IMR-90 (cell line): ENCODE measurements around the gene PRDM5. TPM values are rescaled to one million over a fixed set of nuclear protein-coding genes. Genes with fewer than 3 reads are reported as not detected.

Experiments used
- ATAC-seq: fragments of 200-7000 bp; cut with Tn5 transposase; 2 replicates; pipeline ENCODE4 v1.9.1; 2020; ENCODE audit warnings: low read depth, mild to moderate bottlenecking, moderate library complexity
- BruUV-seq: library from RNA; stranded (reverse); fragments of 400-500 nt; replicated peaks from 2 replicates; lab custom pipeline; 2021; lab: Mats Ljungman, UMichigan
- CTCF ChIA-PET: fragments of 300-600 bp; formaldehyde crosslinking; extraction: SDS; loops from one replicate; lab custom pipeline; 2021; ENCODE audit warnings: antibody characterized with exemption; lab: Yijun Ruan, JAX
- POLR2A ChIA-PET: fragments of 300-600 bp; sonication (Branson Sonifier 250); formaldehyde crosslinking; loops from one replicate; lab custom pipeline; 2022; ENCODE audit warnings: antibody characterized with exemption; ENCODE audit not compliant: unreplicated experiment; lab: Charles Lee
- DNase-seq: peaks from one replicate; pipeline ENCODE4 v3.0.0; 2013
- H2AFZ ChIP-seq: replicated peaks from 2 replicates; pipeline ENCODE3; 2013; ENCODE audit warnings: low read length, mild to moderate bottlenecking; ENCODE audit not compliant: poor library complexity
- H2AK5ac ChIP-seq: 2 replicates; pipeline ENCODE4 v1.6.1; 2013; ENCODE audit warnings: low read depth, low read length, inconsistent platforms
- H2AK9ac ChIP-seq: replicated peaks from 2 replicates; pipeline ENCODE3; 2013; ENCODE audit warnings: mild to moderate bottlenecking, low read depth, low read length, moderate library complexity; ENCODE audit not compliant: poor library complexity
- H2BK120ac ChIP-seq: 2 replicates; pipeline ENCODE4 v1.6.1; 2013; ENCODE audit warnings: low read depth, low read length, inconsistent platforms
- H2BK15ac ChIP-seq: 3 replicates; pipeline ENCODE4 v1.6.1; 2013; ENCODE audit warnings: low read depth, low read length, inconsistent platforms
- H2BK20ac ChIP-seq: 2 replicates; pipeline ENCODE4 v1.6.1; 2013; ENCODE audit warnings: low read depth, mild to moderate bottlenecking, inconsistent platforms, low read length, moderate library complexity
- H2BK5ac ChIP-seq: 2 replicates; pipeline ENCODE4 v1.6.1; 2013; ENCODE audit warnings: mild to moderate bottlenecking, low read depth, low read length, inconsistent platforms; ENCODE audit not compliant: poor library complexity, severe bottlenecking
- H3K14ac ChIP-seq: replicated peaks from 2 replicates; pipeline ENCODE4 v1.6.1; 2013; ENCODE audit warnings: low read depth, low read length, inconsistent platforms
- H3K18ac ChIP-seq: 2 replicates; pipeline ENCODE4 v1.6.1; 2013; ENCODE audit warnings: low read depth, low read length, control low read depth
- H3K23ac ChIP-seq: 2 replicates; pipeline ENCODE4 v1.6.1; 2013; ENCODE audit warnings: low read depth, low read length, inconsistent platforms
- H3K27ac ChIP-seq: 2 replicates; pipeline ENCODE4 v1.5.1; 2013; ENCODE audit warnings: mild to moderate bottlenecking, control low read depth, low read length; ENCODE audit not compliant: insufficient read depth
- H3K27me3 ChIP-seq: 2 replicates; pipeline ENCODE4 v1.6.1; 2013; ENCODE audit warnings: low read length; ENCODE audit not compliant: control insufficient read depth, insufficient read depth
- H3K36me3 ChIP-seq: 2 replicates; pipeline ENCODE4 v1.6.1; 2013; ENCODE audit warnings: low read length, mixed read lengths; ENCODE audit not compliant: control insufficient read depth, insufficient read depth
- H3K4ac ChIP-seq: 2 replicates; pipeline ENCODE4 v1.6.1; 2013; ENCODE audit warnings: low read depth, low read length, inconsistent platforms
- H3K4me1 ChIP-seq: 2 replicates; pipeline ENCODE4 v1.6.1; 2013; ENCODE audit warnings: low read length, mixed read lengths; ENCODE audit not compliant: control insufficient read depth, insufficient read depth
- H3K4me2 ChIP-seq: 2 replicates; pipeline ENCODE4 v1.6.1; 2013; ENCODE audit warnings: low read depth, mild to moderate bottlenecking, control low read depth, low read length, moderate library complexity
- H3K4me3 ChIP-seq: 2 replicates; pipeline ENCODE4 v1.5.1; 2013; ENCODE audit warnings: low read depth, mild to moderate bottlenecking, control low read depth, low read length, moderate library complexity; ENCODE audit not compliant: insufficient read depth
- H3K56ac ChIP-seq: 2 replicates; pipeline ENCODE4 v1.6.1; 2013; ENCODE audit warnings: low read length, inconsistent platforms; ENCODE audit not compliant: insufficient read depth; ENCODE audit errors: extremely low read depth
- H3K79me1 ChIP-seq, 2 experiments: 2 replicates each; pipeline ENCODE4 v1.6.1; 2013; ENCODE audit warnings: low read length in 2 of 2, inconsistent platforms in 1 of 2, low read depth in 1 of 2
- H3K9ac ChIP-seq: 2 replicates; pipeline ENCODE4 v1.6.1; 2013; ENCODE audit warnings: low read depth, low read length, control low read depth
- H3K9me1 ChIP-seq: 2 replicates; pipeline ENCODE4 v1.6.1; 2013; ENCODE audit warnings: low read length, inconsistent platforms; ENCODE audit not compliant: insufficient read depth
- H3K9me3 ChIP-seq: 2 replicates; pipeline ENCODE4 v1.6.1; 2013; ENCODE audit warnings: low read length; ENCODE audit not compliant: control insufficient read depth, insufficient read depth
- H4K20me1 ChIP-seq: 2 replicates; pipeline ENCODE4 v1.6.1; 2013; ENCODE audit warnings: low read length, inconsistent platforms; ENCODE audit not compliant: insufficient read depth
- H4K5ac ChIP-seq: 2 replicates; pipeline ENCODE4 v1.6.1; 2013; ENCODE audit warnings: mild to moderate bottlenecking, low read depth, low read length, control low read depth
- H4K8ac ChIP-seq, 2 experiments: 2 replicates each; pipeline ENCODE4 v1.6.1; 2013; ENCODE audit warnings: low read depth in 2 of 2, low read length in 2 of 2, control low read depth in 1 of 2, inconsistent platforms in 1 of 2
- H4K91ac ChIP-seq: 2 replicates; pipeline ENCODE4 v1.6.1; 2013; ENCODE audit warnings: low read depth, low read length, inconsistent platforms; ENCODE audit not compliant: insufficient read depth
- BHLHE40 ChIP-seq: fragments of 150-350 bp; IDR thresholded peaks from 2 replicates; pipeline ENCODE4 v1.6.1; 2016; ENCODE audit warnings: mild to moderate bottlenecking, low read depth, low read length
- CEBPB ChIP-seq: IDR thresholded peaks from 2 replicates; pipeline ENCODE4 v1.6.1; 2012; ENCODE audit warnings: low read depth, low read length, improper control_type of control experiment
- CHD1 ChIP-seq: IDR thresholded peaks from 2 replicates; pipeline ENCODE4 v1.6.1; 2012; ENCODE audit warnings: low read depth, low read length, improper control_type of control experiment
- CTCF ChIP-seq: conservative IDR thresholded peaks from 2 replicates; pipeline ENCODE4 v1.5.1; 2012; ENCODE audit warnings: mild to moderate bottlenecking, low read depth, low read length, improper control_type of control experiment
- FOS ChIP-seq: fragments of 150-350 bp; IDR thresholded peaks from 2 replicates; pipeline ENCODE4 v1.6.1; 2016; ENCODE audit warnings: low read depth, low read length
- MAFK ChIP-seq: IDR thresholded peaks from 2 replicates; pipeline ENCODE4 v1.6.1; 2012; ENCODE audit warnings: low read depth, low read length, improper control_type of control experiment
- MAZ ChIP-seq: IDR thresholded peaks from 2 replicates; pipeline ENCODE4 v1.6.1; 2012; ENCODE audit warnings: low read depth, mild to moderate bottlenecking, low read length, improper control_type of control experiment, moderate library complexity, borderline replicate concordance
- MXI1 ChIP-seq: IDR thresholded peaks from 2 replicates; pipeline ENCODE4 v1.6.1; 2012; ENCODE audit warnings: low read depth, mild to moderate bottlenecking, low read length, moderate library complexity, borderline replicate concordance
- NFE2L2 ChIP-seq: fragments of 150-350 bp; IDR thresholded peaks from 2 replicates; pipeline ENCODE4 v1.6.1; 2016; ENCODE audit warnings: low read depth, mild to moderate bottlenecking, low read length
- POLR2A ChIP-seq: IDR thresholded peaks from 2 replicates; pipeline ENCODE4 v1.6.1; 2012; ENCODE audit warnings: mild to moderate bottlenecking, low read depth, low read length
- RAD21 ChIP-seq: IDR thresholded peaks from 2 replicates; pipeline ENCODE4 v1.6.1; 2012; ENCODE audit warnings: low read length, improper control_type of control experiment
- RCOR1 ChIP-seq: IDR thresholded peaks from 2 replicates; pipeline ENCODE4 v1.6.1; 2012; ENCODE audit warnings: mild to moderate bottlenecking, low read length, improper control_type of control experiment; ENCODE audit not compliant: insufficient replicate concordance
- RFX5 ChIP-seq: IDR thresholded peaks from 2 replicates; pipeline ENCODE4 v1.8.0; 2012; ENCODE audit warnings: low read depth, mild to moderate bottlenecking, low read length, moderate library complexity
- SMC3 ChIP-seq: fragments of 150-350 bp; IDR thresholded peaks from 2 replicates; pipeline ENCODE4 v1.6.1; 2016; ENCODE audit warnings: low read depth, mild to moderate bottlenecking, antibody characterized with exemption, low read length, moderate library complexity
- WGBS, 2 experiments: methylation state at CpG; one replicate each; pipeline versions ENCODE4 v1.1.5 to v1.1.7; 2013; ENCODE audit warnings: missing lambda C conversion rate in 2 of 2; ENCODE audit not compliant: insufficient read length in 1 of 2; ENCODE audit errors: extremely low coverage in 2 of 2; 5-methylcytosine and 5-hydroxymethylcytosine counted together
- dilution Hi-C: fragments of 300-500 bp; cut with HindIII; formaldehyde crosslinking; loops from one replicate; pipeline ENCODE4 v1.14.3; 2018; ENCODE audit warnings: low sequenced_read_pairs; ENCODE audit not compliant: unreplicated experiment
- in situ Hi-C: fragments of 300-500 bp; cut with MboI; formaldehyde crosslinking; loops from 3 replicates; pipeline ENCODE4 v1.14.3; 2019; ENCODE audit warnings: low sequenced_read_pairs, inconsistent platforms, mixed read lengths
- intact Hi-C: fragments of 100-400 bp; cut with micrococcal nuclease; formaldehyde crosslinking; loops from 2 replicates; pipeline ENCODE4 v1.10.0; 2022
- polyA plus RNA-seq, 3 experiments: library from polyadenylated mRNA; depleted of rRNA; stranded (reverse); fragments of >200 nt; gene quantifications; 2 replicates each; pipeline ENCODE4 v1.2.3, GENCODE V29; 2012; ENCODE audit warnings: low replicate concordance in 1 of 3
- total RNA-seq: library from RNA; depleted of rRNA; stranded (reverse); fragments of >200 nt; gene quantifications from 2 replicates; pipeline ENCODE4 v1.2.3, GENCODE V29; 2012
- TF ChIP-seq, protein P1 (sequence below): fragments of 150-350 bp; IDR thresholded peaks from 2 replicates; pipeline ENCODE4 v1.6.1; 2016; ENCODE audit warnings: low read depth, mild to moderate bottlenecking, low read length, moderate library complexity, borderline replicate concordance
- TF ChIP-seq, protein P2 (sequence below): fragments of 150-350 bp; IDR thresholded peaks from 2 replicates; pipeline ENCODE4 v1.6.1; 2017; ENCODE audit warnings: mild to moderate bottlenecking, antibody characterized with exemption, low read length, low read depth

Gene PRDM5
- total and polyA plus RNA-seq, 2 of the 4 experiments (the other 2 are of a cell fraction), result 4.1 to 10.8 TPM

DNA sequence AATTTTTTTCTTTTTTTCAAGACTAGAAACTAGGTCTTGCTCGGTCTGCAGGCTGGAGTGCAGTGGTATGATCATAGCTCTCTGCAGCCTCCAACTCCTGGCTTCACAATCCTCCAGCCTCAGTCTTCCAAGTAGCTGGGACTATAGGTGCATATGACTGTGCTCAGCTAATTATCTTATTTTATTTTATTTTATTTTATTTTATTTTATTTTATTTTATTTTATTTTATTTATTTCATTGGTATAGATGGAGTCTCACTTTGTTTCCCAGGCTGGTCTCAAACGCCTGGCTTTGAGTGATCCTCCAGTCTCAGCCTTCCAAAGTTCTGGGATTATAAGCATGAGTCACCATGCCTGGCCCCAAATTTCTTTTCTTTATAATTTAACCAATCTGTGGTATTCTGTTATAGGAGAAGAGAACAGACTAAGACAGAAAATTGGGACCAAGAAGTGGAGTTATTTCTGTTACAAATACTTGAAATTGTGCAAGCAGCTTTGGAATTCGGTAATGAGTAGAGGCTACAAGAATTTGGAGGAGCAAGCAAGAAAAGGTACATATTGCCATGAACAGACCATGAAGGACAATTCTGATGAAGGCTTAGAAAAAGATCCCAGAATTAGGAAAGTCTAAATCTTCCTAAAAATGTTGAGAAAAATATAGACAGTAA is 4.0 kb upstream of the PRDM5 start:
- TF ChIP-seq RCOR1 (no peak), FOS (no peak), CHD1 (no peak), SMC3 (no peak), BHLHE40 (no peak), CTCF (no peak), RFX5 (no peak), NFE2L2 (no peak), MAZ (no peak), MAFK (no peak), POLR2A (no peak), RAD21 (no peak), MXI1 (no peak), CEBPB (no peak)
- TF ChIP-seq, protein P1, sequence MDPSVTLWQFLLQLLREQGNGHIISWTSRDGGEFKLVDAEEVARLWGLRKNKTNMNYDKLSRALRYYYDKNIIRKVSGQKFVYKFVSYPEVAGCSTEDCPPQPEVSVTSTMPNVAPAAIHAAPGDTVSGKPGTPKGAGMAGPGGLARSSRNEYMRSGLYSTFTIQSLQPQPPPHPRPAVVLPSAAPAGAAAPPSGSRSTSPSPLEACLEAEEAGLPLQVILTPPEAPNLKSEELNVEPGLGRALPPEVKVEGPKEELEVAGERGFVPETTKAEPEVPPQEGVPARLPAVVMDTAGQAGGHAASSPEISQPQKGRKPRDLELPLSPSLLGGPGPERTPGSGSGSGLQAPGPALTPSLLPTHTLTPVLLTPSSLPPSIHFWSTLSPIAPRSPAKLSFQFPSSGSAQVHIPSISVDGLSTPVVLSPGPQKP, result no peak
- TF ChIP-seq, protein P2, sequence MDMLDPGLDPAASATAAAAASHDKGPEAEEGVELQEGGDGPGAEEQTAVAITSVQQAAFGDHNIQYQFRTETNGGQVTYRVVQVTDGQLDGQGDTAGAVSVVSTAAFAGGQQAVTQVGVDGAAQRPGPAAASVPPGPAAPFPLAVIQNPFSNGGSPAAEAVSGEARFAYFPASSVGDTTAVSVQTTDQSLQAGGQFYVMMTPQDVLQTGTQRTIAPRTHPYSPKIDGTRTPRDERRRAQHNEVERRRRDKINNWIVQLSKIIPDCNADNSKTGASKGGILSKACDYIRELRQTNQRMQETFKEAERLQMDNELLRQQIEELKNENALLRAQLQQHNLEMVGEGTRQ, result no peak
- Histone ChIP-seq H2AK9ac (no peak overlapping the region), H2BK15ac (no peak overlapping the region), H3K9me1 (no peaks in the 10 kb centered on the region), H3K36me3 (no peaks in the 10 kb centered on the region), H4K8ac (no peak overlapping the region), H2AK5ac (no peak overlapping the region), H2AFZ (no peak overlapping the region), H3K27me3 (no peaks in the 10 kb centered on the region), H2BK5ac (no peak overlapping the region), H3K27ac (no peak overlapping the region), H3K79me1 (peaks cover 0 to under 1% of the 10 kb centered on the region in 2 experiments; a peak in 1 of 4 replicates), H3K9me3 (no peaks in the 10 kb centered on the region), H2BK120ac (no peak overlapping the region), H3K4me2 (no peak overlapping the region), H4K20me1 (no peaks in the 10 kb centered on the region), H3K4ac (no peak overlapping the region), H3K9ac (no peak overlapping the region), H2BK20ac (no peak overlapping the region), H3K4me1 (no peaks in the 10 kb centered on the region; the same call in 1 of the 2 replicates), H3K56ac (no peak overlapping the region), H3K4me3 (no peak overlapping the region), H3K18ac (no peak overlapping the region), H4K5ac (no peak overlapping the region), H3K23ac (no peak overlapping the region), H4K91ac (no peak overlapping the region), H3K14ac (no peak overlapping the region)
- 80% methylated on average over 1 of the region's 3 CpGs; no CpG with 5 or more reads in 1 of the 2 experiments for WGBS, 2 experiments
- POLR2A ChIA-PET, result no interaction called here
- CTCF ChIA-PET, result no interaction called here
- ATAC-seq (no peak), DNase-seq (no peak)
- in situ Hi-C loops (no loop called here), intact Hi-C loops (no loop called here), dilution Hi-C loops (no loop called here)
- BruUV-seq, result no TSS peak
